ENCODE results near the gene PPCS.
"Not testable (repeated sequence)": the region's sequence is repeated elsewhere in the genome, so short reads cannot be mapped to it uniquely, and the experiment has no call there.

Gene PPCS

GRCh38 chr1:42450061-42450460, 6.3 kb upstream of the PPCS start:
- in situ Hi-C loops (cut with HindIII; ENCODE audit: low sequenced_read_pairs): no loop called here

DNA sequence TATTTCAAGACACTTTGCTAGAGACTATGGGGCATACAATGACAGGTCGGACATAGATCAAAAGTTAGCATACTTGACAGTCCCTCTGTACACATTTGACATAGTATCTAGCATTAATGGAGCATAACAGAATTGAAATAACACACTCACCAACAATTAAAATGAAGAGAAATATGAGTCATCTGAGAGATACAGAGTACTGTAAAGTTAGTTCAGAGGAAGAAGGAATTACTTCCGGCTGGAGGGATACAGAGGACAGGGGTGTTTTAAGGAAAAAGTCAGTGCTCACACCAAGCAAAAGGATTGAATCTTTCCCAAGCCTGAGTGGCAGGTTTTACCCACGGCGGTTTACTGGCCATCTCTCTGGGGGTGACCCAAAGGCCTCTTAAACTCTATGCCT, 3.0 kb upstream of the PPCS start:
- in situ Hi-C loops (cut with HindIII; ENCODE audit: low sequenced_read_pairs): no loop called here

GRCh38 chr1:42454403-42454802, 1.9 kb upstream of the PPCS start:
- in situ Hi-C loops (cut with HindIII; ENCODE audit: low sequenced_read_pairs): no loop called here

DNA sequence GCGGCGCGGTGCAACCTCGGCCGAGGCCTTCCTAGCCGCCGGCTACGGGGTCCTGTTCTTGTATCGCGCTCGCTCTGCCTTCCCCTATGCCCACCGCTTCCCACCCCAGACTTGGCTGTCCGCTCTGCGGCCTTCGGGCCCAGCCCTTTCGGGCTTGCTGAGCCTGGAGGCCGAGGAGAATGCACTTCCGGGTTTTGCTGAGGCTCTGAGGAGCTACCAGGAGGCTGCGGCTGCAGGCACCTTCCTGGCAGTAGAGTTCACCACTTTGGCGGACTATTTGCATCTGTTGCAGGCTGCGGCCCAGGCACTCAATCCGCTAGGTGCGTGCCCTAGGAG, 379 bp downstream of the PPCS start:
- in situ Hi-C loops (cut with HindIII; ENCODE audit: low sequenced_read_pairs): no loop called here

- in situ Hi-C loops (cut with HindIII; ENCODE audit: low sequenced_read_pairs): no loop called here
These were observed 4.9 kb downstream of the PPCS start for GRCh38 chr1:42461196-42461595.

GRCh38 chr1:42462828-42463763, 6.8 kb downstream of the PPCS start, which contains the start of gene CCDC30:
Gene CCDC30 (plus strand): TSS chr1:42463286. CDS start chr1:42480552, 17,266 bp downstream.
- in situ Hi-C loops (cut with HindIII; ENCODE audit: low sequenced_read_pairs): no loop called here

DNA sequence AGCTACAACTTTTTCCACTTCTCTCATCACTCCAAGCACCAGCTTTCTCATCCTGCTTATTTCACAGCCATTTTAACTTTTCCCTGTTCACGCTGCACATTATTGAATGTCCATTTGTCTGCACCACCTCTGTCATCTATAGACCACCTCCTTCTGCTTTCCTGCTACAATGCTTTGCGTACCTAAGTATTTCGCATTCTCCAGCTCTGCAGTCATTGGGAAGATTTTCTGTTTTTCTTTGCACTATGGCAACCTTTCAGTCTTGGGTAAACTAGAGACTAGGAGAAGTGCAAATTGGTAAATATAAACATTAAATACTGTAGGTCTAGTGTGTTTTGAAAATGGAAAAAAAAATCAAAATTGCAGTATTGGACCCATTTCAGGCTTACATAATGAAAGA, 7.6 kb downstream of the PPCS start:
- in situ Hi-C loops (cut with HindIII; ENCODE audit: low sequenced_read_pairs): no loop called here

DNA sequence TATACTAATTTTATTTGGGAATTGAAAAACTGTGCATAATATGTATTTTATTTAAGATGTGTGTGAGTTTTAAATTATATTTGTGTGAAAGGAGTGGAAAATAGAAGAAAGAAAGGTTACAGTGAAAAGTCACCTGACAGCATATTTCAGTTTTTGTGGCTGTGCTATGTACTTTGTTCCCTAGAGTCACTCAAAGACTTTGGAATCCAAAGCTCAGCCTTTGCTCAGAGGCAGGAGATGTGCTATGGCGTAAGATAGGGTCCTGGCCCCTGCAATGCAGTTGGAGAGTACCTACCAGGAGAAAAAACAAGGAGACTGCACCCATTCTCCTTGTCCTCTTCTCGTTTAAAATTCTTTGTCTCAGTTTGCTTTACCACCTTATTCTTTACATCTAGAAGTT, 9.7 kb downstream of the PPCS start:
- in situ Hi-C loops (cut with HindIII; ENCODE audit: low sequenced_read_pairs): no loop called here

GRCh38 chr1:42469727-42470126, 13.4 kb downstream of the PPCS start:
- in situ Hi-C loops (cut with HindIII; ENCODE audit: low sequenced_read_pairs): no loop called here

DNA sequence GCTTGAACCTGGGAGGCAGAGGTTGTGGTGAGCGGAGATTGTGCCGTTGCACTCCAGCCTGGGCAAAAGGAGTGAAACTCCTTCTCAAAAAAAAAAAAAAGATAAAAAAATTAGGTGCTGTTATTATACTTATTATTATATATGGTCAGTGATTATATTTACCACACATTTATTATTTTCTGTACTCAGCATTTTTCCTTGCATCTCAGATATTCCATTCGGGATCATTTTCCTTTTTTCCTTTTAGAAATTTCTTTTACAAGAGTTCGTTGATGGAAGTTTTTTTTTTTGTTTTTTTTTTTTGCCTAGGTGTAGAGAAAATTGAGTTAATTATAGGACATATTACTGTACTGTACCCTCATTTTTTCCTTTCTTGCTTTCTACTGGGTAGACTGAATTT, 20.3 kb downstream of the PPCS start:
- in situ Hi-C loops (cut with HindIII; ENCODE audit: low sequenced_read_pairs): no loop called here

DNA sequence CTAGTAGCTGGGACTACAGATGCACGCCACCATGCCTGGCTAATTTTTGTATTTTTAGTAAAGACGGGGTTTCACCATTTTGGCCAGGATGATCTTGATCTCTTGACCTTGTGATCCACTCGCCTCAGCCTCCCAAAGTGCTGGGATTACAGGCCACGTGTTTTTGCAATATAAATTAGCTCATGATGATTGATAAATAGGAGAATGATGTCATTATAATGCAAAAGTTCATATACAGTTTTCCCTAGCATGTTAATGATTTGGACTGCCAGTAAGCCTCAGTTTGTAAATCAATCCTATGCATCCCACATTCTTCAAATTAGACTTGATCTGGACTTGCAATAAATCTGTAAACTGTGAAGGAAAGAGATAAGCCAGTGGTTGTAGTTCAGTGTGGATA, 21.0 kb downstream of the PPCS start:
- in situ Hi-C loops (cut with HindIII; ENCODE audit: low sequenced_read_pairs): not testable (repeated sequence)

DNA sequence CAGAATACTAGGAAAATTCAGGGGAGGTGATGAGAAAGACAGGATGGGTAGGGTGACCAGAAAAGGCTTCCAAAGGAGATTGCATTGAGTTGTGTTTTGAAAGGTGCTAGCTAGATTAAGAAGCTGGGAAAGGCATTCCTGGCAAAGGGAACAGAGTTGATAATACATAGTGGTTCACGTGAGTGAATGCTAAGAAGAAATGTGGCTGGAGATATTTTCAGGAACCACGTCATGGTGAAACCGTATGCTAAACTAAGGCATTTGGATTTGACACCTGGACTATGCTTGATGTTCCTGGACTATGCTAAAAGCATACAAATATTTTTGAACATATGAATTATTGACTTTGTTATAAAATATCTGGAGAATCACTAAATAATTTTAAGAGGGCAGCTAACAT, 21.4 kb downstream of the PPCS start:
- in situ Hi-C loops (cut with HindIII; ENCODE audit: low sequenced_read_pairs): no loop called here

DNA sequence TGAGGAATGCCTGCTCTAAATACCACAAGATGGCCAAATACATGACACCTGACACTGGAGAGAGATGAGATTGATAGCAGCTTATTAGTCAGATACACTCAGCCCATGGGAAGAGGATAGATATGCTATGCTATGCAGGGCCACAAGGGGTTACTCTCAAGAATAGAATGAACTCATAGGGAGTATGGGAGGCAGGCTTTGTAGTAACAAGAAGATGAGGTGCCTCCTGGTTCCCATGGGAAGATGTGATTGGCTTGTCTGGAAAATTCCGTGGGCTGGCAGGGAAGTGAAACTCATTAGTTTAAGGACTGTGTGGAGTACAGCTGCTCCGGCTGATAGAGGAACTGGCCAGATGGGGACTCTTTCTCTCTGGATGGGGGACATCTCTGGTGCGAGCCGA, 23.3 kb downstream of the PPCS start:
- in situ Hi-C loops (cut with HindIII; ENCODE audit: low sequenced_read_pairs): no loop called here

GRCh38 chr1:42480921-42481320, 24.6 kb downstream of the PPCS start:
- in situ Hi-C loops (cut with HindIII; ENCODE audit: low sequenced_read_pairs): no loop called here

- in situ Hi-C loops (cut with HindIII; ENCODE audit: low sequenced_read_pairs): no loop called here
These were observed 26.4 kb downstream of the PPCS start for GRCh38 chr1:42482635-42483153.

DNA sequence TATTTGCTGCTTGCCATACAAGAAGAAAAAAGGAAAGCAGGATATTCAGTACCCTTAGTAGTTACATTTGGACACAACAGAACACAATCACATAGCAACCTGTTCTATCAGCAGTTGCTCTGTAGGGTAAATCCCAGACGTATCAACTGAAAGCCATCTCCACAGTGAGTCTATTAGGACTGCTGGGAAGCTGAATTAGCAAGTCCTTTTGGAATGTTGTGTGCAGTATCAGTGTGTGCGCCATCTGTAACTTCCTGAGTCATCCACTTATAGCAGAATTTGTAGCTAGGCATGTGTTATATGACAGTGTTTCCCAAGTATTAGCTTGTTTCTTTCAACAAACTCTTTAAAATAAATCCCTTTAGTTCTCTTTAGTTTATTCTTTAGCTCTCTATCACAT, 28.0 kb downstream of the PPCS start:
- in situ Hi-C loops (cut with HindIII; ENCODE audit: low sequenced_read_pairs): no loop called here

DNA sequence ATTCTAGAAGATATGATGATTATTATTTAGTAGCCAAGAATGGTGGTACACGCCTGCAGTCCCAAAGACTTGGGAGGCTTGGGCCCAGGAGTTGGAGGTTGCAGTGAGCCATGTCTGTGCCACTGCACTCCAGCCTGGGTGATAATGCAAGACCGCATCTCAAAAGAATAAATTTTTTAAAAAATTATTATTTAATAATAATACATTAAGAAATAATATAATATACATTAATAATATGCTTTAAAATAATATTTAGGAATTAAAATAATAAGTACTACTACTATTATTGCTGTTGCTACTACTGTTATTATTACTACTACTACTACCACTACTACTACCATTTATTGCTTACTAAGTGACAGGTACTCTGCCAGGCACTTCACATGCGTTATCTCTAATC, 33.9 kb downstream of the PPCS start:
- in situ Hi-C loops (cut with HindIII; ENCODE audit: low sequenced_read_pairs): no loop called here

DNA sequence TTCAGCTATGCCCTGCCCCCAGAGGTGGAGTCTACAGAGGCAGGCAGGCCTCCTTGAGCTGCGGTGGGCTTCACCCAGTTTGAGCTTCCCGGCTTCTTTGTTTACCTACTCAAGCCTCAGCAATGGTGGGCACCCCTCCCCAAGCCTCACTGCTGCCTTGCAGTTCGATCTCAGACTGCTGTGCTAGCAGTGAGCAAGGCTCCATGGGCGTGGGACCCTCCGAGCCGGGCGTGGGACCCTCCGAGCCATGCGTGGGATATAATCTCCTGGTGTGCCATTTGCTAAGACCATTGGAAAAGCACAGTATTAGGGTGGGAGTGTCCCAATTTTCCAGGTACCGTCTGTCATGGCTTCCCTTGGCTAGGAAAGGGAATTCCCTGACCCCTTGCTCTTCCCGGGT, 45.7 kb downstream of the PPCS start:
- in situ Hi-C loops (cut with HindIII; ENCODE audit: low sequenced_read_pairs): not testable (repeated sequence)

- in situ Hi-C loops (cut with HindIII; ENCODE audit: low sequenced_read_pairs): no loop called here
These were observed 48.3 kb downstream of the PPCS start for GRCh38 chr1:42504535-42505128.

DNA sequence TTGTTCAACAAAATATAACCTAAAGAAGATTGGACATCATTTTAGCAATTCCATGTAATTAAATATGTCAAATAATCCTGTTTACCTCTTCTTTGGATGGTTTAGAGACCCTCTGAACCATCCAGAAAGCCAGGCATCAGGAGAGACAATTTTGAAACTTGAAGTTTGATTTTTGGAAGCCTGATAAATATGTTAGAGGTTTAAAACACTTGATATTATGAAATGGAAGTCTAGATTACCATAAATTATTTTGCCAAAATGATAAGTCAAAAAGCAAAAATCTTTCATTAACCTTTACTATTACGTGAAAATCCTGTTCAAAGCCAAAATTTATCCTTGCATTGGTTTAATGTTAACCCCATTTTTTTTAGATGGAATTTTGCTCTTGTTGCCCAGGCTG, 50.2 kb downstream of the PPCS start:
- in situ Hi-C loops (cut with HindIII; ENCODE audit: low sequenced_read_pairs): no loop called here

Data from endothelial cell of hepatic sinusoid (primary cell).